Activated CD8-positive, alpha-beta memory T cell treated with anti-CD3 and anti-CD28 coated beads, Interleukin-2, amount 50 U/mL, for 48 hours (primary cell): Measurements from ENCODE around the gene TRPM3.
"Not testable (repeated sequence)": the region's sequence is repeated elsewhere in the genome, so short reads cannot be mapped to it uniquely, and the experiment has no call there.

Source experiments
- DNase-seq: peaks from one replicate; pipeline ENCODE4 v3.0.0-alpha.2; 2020

TRPM3 gene

DNA sequence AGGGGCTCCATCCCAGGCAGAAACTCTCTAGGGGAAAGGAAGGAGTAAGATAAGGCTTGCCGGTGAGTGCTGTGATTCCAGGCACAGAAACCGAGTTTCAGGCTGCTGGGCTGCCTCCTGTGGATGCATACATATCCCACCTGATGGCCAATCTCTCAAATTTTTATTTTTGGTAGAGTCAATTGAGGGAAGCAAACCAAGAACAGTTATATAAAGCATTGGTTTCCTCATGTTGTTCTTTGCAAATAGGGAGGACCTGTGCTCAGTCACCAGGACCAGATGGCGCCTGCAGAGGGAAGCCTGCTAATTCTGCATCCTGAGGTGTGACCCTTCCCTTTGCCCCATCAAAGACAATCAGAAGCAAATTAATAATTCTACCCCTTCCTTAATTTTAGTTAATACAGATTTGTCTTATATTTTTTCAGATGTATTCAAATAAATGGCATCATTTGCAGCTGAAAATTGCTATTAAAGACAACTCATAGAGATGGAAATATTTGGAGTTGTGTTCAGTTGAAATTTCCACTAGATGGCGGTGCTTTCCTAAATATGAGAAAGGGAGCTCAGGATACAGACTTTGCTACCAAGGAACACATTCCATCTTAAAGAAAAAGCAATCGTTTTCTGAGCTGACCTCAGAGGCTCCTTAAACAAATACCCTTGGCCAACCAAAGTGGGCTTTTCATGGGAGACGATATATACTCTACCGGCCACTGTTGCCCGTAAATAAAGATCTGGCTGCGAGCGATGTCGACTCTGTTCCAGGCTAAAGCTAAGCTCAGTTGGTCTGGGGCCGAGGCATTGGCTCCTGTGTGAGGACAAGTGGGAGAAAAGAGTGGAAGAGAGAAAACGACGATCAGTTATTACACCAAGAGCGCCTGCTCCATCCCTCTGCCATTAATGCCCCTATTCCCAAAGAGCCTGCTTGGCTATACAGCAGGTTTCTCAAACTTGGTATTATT is 481.3 kb downstream of the TRPM3 start:
- no peak for DNase-seq

- DNase-seq: no peak
Observed at GRCh38 chr9:70635790-70636189, 485.6 kb downstream of the TRPM3 start.

DNA sequence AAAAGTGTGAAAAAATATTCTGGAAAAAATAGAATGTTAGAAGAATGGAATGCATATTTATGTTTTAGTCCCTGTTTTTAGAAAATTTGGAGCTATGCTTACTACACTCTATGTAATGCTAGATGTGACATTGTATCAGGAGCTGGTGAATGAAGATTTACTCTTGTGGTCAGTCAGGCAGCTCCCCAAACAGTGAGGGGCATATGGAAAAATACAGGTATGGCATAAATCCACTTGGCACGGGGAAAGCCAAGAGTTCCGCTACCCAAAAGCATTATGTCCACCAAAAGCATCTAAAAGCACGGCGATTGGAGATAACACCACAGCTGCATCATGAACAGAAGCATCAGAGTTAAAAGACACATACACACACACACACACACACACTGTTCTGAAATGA is 486.7 kb downstream of the TRPM3 start:
- DNase-seq: no peak

DNA sequence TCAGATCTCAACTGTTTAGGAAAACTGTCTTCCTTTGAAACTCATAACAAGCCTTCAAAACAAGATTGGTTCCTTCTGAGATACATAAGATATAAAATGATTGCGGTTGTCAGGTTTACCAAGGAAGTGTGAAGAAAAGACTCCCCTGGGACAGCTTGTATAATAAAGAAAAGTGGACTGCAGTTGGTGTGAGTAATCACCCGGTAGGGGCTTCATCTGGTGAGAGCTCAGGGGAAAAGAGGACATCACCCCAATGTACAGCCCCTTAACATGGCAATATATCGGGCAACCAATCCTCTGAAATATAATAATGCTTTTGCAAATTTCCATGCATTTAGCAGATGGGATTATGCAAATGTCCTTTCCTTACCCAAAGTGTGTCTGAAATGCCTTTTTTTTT is 490.4 kb downstream of the TRPM3 start:
- no peak for DNase-seq

DNA sequence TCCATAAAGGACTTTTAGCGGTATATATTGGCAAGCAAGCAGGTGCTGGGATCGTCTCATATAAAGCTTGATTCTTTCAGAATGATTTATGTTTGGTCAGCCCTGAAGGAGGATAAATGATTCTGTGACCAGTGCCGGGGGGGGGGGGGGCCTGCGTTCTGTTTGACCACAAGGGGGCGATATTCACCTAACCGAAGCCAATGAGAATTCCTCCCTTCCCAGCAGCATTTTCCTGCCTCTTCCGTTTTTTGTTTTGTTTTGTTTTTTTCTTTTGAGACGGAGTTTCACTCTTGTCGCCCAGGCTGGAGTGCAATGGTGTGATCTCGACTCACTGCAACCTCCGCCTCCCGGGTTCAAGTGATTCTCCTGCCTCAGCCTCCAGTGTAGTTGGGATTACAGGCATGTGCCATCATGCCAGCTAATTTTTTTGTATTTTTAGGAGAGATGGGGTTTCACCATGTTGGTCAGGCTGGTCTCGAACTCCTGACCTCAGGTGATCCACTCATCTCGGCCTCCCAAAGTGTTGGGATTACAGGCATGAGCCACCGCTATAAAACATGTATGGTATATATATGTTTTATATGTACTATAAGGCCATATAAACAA is 492.2 kb downstream of the TRPM3 start:
- DNase-seq: not testable (repeated sequence)

- no peak for DNase-seq
Observed at GRCh38 chr9:70625078-70625477, 496.3 kb downstream of the TRPM3 start.

GRCh38 chr9:70618784-70619183 is 502.6 kb downstream of the TRPM3 start:
- no peak for DNase-seq

GRCh38 chr9:70617033-70617828 is 504.2 kb downstream of the TRPM3 start:
- DNase-seq: no peak

GRCh38 chr9:70616228-70616990 is 505.0 kb downstream of the TRPM3 start:
- no peak for DNase-seq

DNA sequence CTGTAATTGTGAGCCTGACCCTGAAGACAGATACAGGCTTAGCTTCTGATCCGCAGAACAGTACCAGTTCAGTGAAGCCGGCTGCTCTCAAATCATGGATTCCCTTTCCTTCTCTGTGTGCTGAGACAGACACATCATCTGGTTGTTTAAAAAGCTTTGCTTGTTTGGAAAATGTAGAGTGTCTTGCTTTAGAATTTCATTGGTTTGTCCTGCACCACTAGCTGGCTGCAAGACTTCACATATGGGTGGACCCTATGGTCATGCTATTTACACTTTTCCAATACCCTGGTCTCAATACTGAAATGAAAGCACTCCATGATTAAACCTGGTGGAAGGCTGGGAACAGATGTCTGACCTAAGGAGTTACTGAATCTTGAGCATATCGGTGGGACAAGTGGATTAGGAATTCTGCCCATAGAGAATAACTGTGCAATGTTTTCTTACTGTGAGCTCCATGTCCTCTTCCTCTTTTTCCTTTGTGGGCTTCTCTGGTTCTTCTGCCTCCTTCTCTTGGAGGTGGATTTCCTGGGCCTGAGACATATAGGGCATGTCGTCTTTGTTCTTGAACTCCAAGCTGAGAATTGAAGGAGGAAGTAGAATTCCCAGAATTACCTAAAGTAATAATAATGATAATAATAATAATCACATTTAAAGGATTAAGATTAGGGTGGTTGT is 505.8 kb downstream of the TRPM3 start:
- DNase-seq: no peak

- no peak for DNase-seq
Observed at GRCh38 chr9:70614786-70615463, 506.5 kb downstream of the TRPM3 start.

DNA sequence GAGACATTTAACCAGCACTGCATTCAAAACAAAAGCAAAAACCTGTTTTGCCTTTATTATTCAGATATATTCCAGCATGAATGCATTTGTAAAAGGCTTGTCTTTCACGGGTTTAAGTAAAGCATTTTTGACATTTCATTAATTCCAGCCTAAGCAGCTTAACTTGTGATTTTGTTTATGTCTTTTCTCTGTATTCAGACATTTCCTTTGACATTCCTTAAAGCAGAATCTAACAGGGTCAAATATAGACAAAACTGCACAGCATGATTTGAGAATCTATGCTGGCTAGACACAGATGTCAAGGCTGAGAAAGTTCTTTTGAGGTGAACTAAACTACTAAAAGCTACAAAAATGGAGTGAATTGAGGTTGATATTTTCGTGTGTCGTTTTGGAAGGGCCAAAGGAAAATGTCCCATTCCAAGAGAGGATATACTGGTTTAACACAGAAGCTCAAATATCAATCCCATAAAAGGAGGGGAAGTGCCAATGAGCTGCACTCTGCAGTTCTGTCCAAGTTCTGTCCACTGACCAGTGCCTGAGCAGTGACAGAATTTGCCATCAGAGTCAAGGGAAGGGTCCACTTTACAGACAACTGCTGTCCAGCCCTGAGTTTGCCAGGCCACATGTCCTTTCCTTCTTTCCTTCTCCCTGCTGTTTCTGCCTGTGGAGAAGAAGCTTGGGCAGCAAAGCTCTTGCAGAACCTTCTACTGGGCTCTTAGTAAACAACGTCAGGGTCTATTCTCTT is 508.2 kb downstream of the TRPM3 start:
- DNase-seq: no peak

GRCh38 chr9:70610287-70610644 is 511.2 kb downstream of the TRPM3 start:
- DNase-seq: no peak

GRCh38 chr9:70609542-70610286 is 511.7 kb downstream of the TRPM3 start:
- no peak for DNase-seq

DNA sequence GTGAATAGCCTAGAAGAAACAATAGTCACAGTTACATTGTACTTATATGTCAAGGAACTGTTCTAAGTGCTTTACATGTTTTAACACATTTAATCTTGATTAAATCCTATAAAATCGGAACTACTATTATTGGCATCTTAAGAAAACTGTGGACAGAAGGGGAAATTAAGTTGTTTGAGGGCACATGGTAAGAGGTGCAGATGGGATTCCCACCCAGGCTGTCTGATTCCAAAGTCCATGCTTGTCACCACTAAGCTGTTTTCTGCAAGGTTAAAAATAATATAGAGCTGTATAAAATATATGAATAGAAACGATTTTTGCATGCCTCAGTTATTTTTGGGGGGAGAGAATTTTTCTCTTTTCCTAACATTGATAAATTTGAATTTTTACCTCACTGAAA is 512.4 kb downstream of the TRPM3 start:
- no peak for DNase-seq

DNA sequence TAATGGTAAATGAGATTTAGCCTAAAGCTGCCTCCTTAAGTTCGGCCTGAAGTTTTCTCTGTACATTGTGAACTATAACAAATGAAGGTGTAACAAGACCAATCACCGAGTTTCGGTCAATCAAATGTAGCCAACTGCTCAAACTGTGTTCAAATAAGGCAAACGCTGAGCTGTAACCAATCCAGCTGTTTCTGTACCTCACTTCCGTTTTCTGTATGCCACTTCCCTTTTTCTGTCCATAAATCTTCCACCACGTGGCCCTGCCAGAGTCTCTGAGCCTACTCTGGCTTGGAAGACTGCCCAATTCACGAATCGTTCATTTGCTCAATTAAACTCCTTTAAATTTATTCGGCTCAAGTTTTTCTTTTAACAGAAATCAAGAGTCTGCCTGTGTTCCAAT is 513.5 kb downstream of the TRPM3 start:
- DNase-seq: no peak

DNA sequence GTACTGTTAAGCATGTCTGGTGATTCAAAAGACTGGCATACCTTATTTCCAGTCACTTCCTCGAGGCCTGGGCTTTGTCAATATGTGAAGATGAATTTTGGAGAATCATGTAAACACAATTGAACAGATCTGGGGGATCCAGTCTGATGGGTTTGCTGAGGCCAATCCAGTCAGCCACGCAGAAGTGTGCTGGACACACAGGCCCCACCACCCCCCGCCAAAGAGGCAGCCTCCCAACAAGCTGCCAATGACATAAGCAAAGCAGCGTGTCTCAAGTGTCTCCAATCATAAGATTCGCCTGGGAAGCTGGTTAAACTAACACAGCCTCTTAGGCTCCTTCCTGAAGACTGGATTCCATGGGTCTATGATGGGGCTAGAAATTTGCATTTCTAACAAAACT is 514.1 kb downstream of the TRPM3 start:
- DNase-seq: no peak

DNA sequence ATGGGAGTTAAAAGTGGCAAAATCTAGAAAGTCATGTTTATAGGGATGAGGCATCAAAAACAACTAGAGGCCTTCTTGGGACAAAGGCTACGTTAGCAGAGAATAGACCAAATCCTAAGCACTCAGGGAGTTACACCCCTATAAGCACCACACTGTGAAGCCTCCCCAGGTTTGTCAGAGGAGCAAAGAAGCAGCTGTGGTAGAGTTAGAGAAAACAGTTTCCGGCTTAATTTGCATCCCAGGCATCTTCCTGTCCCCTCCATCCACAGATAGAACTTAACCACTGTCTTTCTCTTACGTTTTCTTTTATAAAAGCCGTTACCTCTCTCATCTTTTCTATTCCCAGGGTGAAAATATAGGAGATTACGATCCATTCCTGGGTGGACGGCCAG is 518.4 kb downstream of the TRPM3 start:
- no peak for DNase-seq

- DNase-seq: no peak
Observed at GRCh38 chr9:70602321-70603019, 519.0 kb downstream of the TRPM3 start.
